ENCODE measurements around the gene ALDH16A1.

GRCh38 chr19:49465371-49465770 is 12.3 kb downstream of the ALDH16A1 start:
- TF ChIP-seq POLR2A (IDR thresholded peaks at IDR 0.05; ENCODE audit: low read depth, low read length) (no peak), POLR2AphosphoS5 (IDR thresholded peaks at IDR 0.05; ENCODE audit: low read depth, low read length) (no peak)

All from GM12892 (cell line).